Measurements from ENCODE around the gene PCNX3. TPM values are rescaled to one million over a fixed set of nuclear protein-coding genes. Genes with fewer than 3 reads are reported as not detected.

The PCNX3 gene
- total RNA-seq, 3 donors from 2014 or later = 13.4 to 21.0 (median 20.1) TPM

GRCh38 chr11:65642014-65642671 lies 26.6 kb downstream of the PCNX3 start:
- Histone ChIP-seq H3K4me3 (no peak overlapping the region), H3K27me3 (no peaks in the 10 kb centered on the region), H3K36me3 (no peaks in the 10 kb centered on the region), H3K4me1 (peaks cover 8 to 12% of the 10 kb centered on the region in 2 donors), H3K9me3 (no peaks in the 10 kb centered on the region), H3K27ac (no peak overlapping the region)
- intact Hi-C loops (cut with DNase I; ENCODE audit: low total_unique reads) = no loop called here
- TF ChIP-seq POLR2AphosphoS5 (IDR thresholded peaks at IDR 0.05) = no peak
- no peak for TF ChIP-seq POLR2A (IDR thresholded peaks at IDR 0.05)
- no peak for TF ChIP-seq CTCF (IDR thresholded peaks at IDR 0.05)
- DNase-seq (ENCODE audit: low spot score in 2 of 2) = no peak

GRCh38 chr11:65643971-65644370 lies 28.4 kb downstream of the PCNX3 start:
- intact Hi-C loops (cut with DNase I; ENCODE audit: low total_unique reads) = no loop called here
- Histone ChIP-seq H3K4me3 (no peak overlapping the region), H3K4me1 (peaks cover 2 to 5% of the 10 kb centered on the region in 2 donors), H3K36me3 (no peaks in the 10 kb centered on the region), H3K27me3 (no peaks in the 10 kb centered on the region), H3K27ac (no peak overlapping the region), H3K9me3 (no peaks in the 10 kb centered on the region)
- TF ChIP-seq POLR2AphosphoS5 (IDR thresholded peaks at IDR 0.05) = no peak
- TF ChIP-seq POLR2A (IDR thresholded peaks at IDR 0.05) = no peak
- TF ChIP-seq CTCF (IDR thresholded peaks at IDR 0.05) = no peak
- no peak for DNase-seq (ENCODE audit: low spot score in 2 of 2)

GRCh38 chr11:65644837-65645236 lies 29.3 kb downstream of the PCNX3 start:
- intact Hi-C loops (cut with DNase I; ENCODE audit: low total_unique reads) = no loop called here
- no peak for TF ChIP-seq POLR2A (IDR thresholded peaks at IDR 0.05)
- TF ChIP-seq CTCF (IDR thresholded peaks at IDR 0.05) = no peak
- TF ChIP-seq POLR2AphosphoS5 (IDR thresholded peaks at IDR 0.05) = no peak
- DNase-seq (ENCODE audit: low spot score in 2 of 2) = no peak
- Histone ChIP-seq H3K4me1 (peaks cover 4 to 6% of the 10 kb centered on the region in 2 donors), H3K27me3 (no peaks in the 10 kb centered on the region), H3K27ac (no peak overlapping the region), H3K36me3 (no peaks in the 10 kb centered on the region), H3K9me3 (no peaks in the 10 kb centered on the region), H3K4me3 (no peak overlapping the region)

- Histone ChIP-seq H3K4me1 (peaks cover 11 to 12% of the 10 kb centered on the region in 2 donors), H3K27me3 (no peaks in the 10 kb centered on the region), H3K36me3 (no peaks in the 10 kb centered on the region)
Measured at GRCh38 chr11:65645710-65646109, 30.1 kb downstream of the PCNX3 start.

More at GRCh38 chr11:65645710-65646109, 30.1 kb downstream of the PCNX3 start:
- no peak for TF ChIP-seq POLR2A (IDR thresholded peaks at IDR 0.05)
- TF ChIP-seq CTCF (IDR thresholded peaks at IDR 0.05) = no peak
- no peak for TF ChIP-seq POLR2AphosphoS5 (IDR thresholded peaks at IDR 0.05)
- no peak for DNase-seq (ENCODE audit: low spot score in 2 of 2)
- no peak overlapping the region for H3K4me3 ChIP-seq
- no peaks in the 10 kb centered on the region for H3K9me3 ChIP-seq
- intact Hi-C loops (cut with DNase I; ENCODE audit: low total_unique reads) = no loop called here
- peak overlapping the region in 1 of 2 donors; percentile 48 for H3K27ac ChIP-seq
